GM18520 (cell line): ENCODE results near the gene SOCS1.

Experiments used
- ATAC-seq: cut with Tn5 transposase; IDR thresholded peaks from one replicate; pipeline ENCODE4 v1.9.1; 2021; ENCODE audit not compliant: unreplicated experiment

The SOCS1 gene

GRCh38 chr16:11249233-11250061 is 6.6 kb downstream of the SOCS1 start:
- ATAC-seq, result no peak

- ATAC-seq, result no peak
Measured at GRCh38 chr16:11248133-11248532, 7.9 kb downstream of the SOCS1 start.

GRCh38 chr16:11245988-11246387 is 10.0 kb downstream of the SOCS1 start:
- no peak for ATAC-seq

GRCh38 chr16:11245222-11245737 is 10.7 kb downstream of the SOCS1 start:
- no peak for ATAC-seq

- ATAC-seq, result no peak
Measured at GRCh38 chr16:11242658-11243057, 13.3 kb downstream of the SOCS1 start.

GRCh38 chr16:11241480-11242204 is 14.4 kb downstream of the SOCS1 start:
- ATAC-seq, result no peak

- ATAC-seq, result no peak
Measured at GRCh38 chr16:11240636-11241473, 15.1 kb downstream of the SOCS1 start.

- ATAC-seq, result no peak
Measured at GRCh38 chr16:11239644-11240632, 16.1 kb downstream of the SOCS1 start.

- no peak for ATAC-seq
Measured at GRCh38 chr16:11238272-11239202, 17.5 kb downstream of the SOCS1 start.

- ATAC-seq, result no peak
Measured at GRCh38 chr16:11236461-11237254, 19.3 kb downstream of the SOCS1 start.

GRCh38 chr16:11235703-11235991 is 20.4 kb downstream of the SOCS1 start:
- no peak for ATAC-seq

- no peak for ATAC-seq
Measured at GRCh38 chr16:11234884-11235702, 20.9 kb downstream of the SOCS1 start.

GRCh38 chr16:11233727-11234376 is 22.2 kb downstream of the SOCS1 start:
- no peak for ATAC-seq

- ATAC-seq, result no peak
Measured at GRCh38 chr16:11232852-11233726, 22.9 kb downstream of the SOCS1 start.

- ATAC-seq, result no peak
Measured at GRCh38 chr16:11232302-11232851, 23.6 kb downstream of the SOCS1 start.
